HEK293T (cell line): ENCODE measurements around the gene GGCT.

Experiments used
- ARNT ChIP-seq: fragments of 450-650 bp; IDR thresholded peaks from 2 replicates; pipeline ENCODE4 v1.6.1; 2017; ENCODE audit warnings: mild to moderate bottlenecking
- BHLHE40 ChIP-seq: fragments of 450-650 bp; IDR thresholded peaks from 2 replicates; pipeline ENCODE4 v1.6.1; 2016; ENCODE audit warnings: mild to moderate bottlenecking, moderate library complexity, borderline replicate concordance
- CTBP1 ChIP-seq: fragments of 450-650 bp; IDR thresholded peaks from 2 replicates; pipeline ENCODE4 v1.6.1; 2016; ENCODE audit warnings: borderline replicate concordance
- ELF4 ChIP-seq: fragments of 450-650 bp; IDR thresholded peaks from 2 replicates; pipeline ENCODE4 v1.6.1; 2017; ENCODE audit warnings: antibody characterized with exemption
- HDGF ChIP-seq: fragments of 450-650 bp; IDR thresholded peaks from 2 replicates; pipeline ENCODE4 v1.6.1; 2017; ENCODE audit warnings: antibody characterized with exemption, borderline replicate concordance
- LEF1 ChIP-seq: fragments of 450-650 bp; IDR thresholded peaks from 2 replicates; pipeline ENCODE4 v1.6.1; 2017; ENCODE audit warnings: mild to moderate bottlenecking, borderline replicate concordance
- NFRKB ChIP-seq: fragments of 450-650 bp; IDR thresholded peaks from 2 replicates; pipeline ENCODE4 v1.6.1; 2016; ENCODE audit warnings: mild to moderate bottlenecking, moderate library complexity
- PKNOX1 ChIP-seq: fragments of 450-650 bp; IDR thresholded peaks from 2 replicates; pipeline ENCODE4 v1.6.1; 2016
- SP1 ChIP-seq: fragments of 450-650 bp; IDR thresholded peaks from 2 replicates; pipeline ENCODE4 v1.6.1; 2017
- SUZ12 ChIP-seq: fragments of 450-650 bp; IDR thresholded peaks from 2 replicates; pipeline ENCODE4 v1.6.1; 2016; ENCODE audit warnings: mild to moderate bottlenecking
- TARDBP ChIP-seq: fragments of 450-650 bp; IDR thresholded peaks from 2 replicates; pipeline ENCODE4 v1.6.1; 2016

GRCh38 chr7:30510124-30511075 lies 5.8 kb upstream of the GGCT start:
- no peak for TF ChIP-seq SUZ12
- no peak for TF ChIP-seq LEF1
- TF ChIP-seq BHLHE40: no peak
- TF ChIP-seq ELF4: no peak
- TF ChIP-seq ARNT: no peak
- no peak for TF ChIP-seq NFRKB
- no peak for TF ChIP-seq PKNOX1
- TF ChIP-seq SP1: no peak
- no peak for TF ChIP-seq CTBP1
- TF ChIP-seq TARDBP: no peak
- TF ChIP-seq HDGF: no peak
